ENCODE results near the gene C4BPA.

The C4BPA gene

DNA sequence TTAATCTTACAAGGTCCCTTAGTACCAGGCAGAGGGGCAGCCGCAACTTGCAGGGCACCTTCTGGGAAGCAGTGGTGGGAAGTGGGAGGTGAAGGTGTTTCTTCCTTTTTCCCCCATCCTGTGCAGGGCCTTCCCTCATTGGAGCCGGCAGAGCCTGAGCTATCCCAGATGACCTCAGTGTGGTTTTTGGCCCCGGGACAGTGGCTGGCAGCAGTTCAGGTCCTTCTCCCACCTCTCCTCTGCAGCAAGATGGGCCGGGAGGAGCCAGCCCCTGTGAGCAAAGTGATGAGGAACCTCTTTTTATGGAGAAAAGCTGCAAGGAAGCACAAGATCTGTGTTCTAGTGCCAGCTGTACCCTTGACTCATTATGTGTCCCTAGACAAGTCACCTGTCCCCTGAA, 44.2 kb upstream of the C4BPA start:
- in situ Hi-C loops (cut with MboI; ENCODE audit: low sequenced_read_pairs, unreplicated experiment), result no loop called here
- DNase-seq (ENCODE audit: low spot score), result no peak
- TF ChIP-seq, protein P1, sequence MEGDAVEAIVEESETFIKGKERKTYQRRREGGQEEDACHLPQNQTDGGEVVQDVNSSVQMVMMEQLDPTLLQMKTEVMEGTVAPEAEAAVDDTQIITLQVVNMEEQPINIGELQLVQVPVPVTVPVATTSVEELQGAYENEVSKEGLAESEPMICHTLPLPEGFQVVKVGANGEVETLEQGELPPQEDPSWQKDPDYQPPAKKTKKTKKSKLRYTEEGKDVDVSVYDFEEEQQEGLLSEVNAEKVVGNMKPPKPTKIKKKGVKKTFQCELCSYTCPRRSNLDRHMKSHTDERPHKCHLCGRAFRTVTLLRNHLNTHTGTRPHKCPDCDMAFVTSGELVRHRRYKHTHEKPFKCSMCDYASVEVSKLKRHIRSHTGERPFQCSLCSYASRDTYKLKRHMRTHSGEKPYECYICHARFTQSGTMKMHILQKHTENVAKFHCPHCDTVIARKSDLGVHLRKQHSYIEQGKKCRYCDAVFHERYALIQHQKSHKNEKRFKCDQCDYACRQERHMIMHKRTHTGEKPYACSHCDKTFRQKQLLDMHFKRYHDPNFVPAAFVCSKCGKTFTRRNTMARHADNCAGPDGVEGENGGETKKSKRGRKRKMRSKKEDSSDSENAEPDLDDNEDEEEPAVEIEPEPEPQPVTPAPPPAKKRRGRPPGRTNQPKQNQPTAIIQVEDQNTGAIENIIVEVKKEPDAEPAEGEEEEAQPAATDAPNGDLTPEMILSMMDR (IDR thresholded peaks at IDR 0.05; ENCODE audit: borderline replicate concordance, control extremely low read depth, extremely low read depth, insufficient read depth, missing control alignments), result no peak

- no peak for DNase-seq (ENCODE audit: low spot score)
- in situ Hi-C loops (cut with MboI; ENCODE audit: low sequenced_read_pairs, unreplicated experiment), result no loop called here
- TF ChIP-seq, protein P1 (IDR thresholded peaks at IDR 0.05; ENCODE audit: borderline replicate concordance, control extremely low read depth, extremely low read depth, insufficient read depth, missing control alignments), result no peak
Measured at GRCh38 chr1:207060596-207060995, 43.4 kb upstream of the C4BPA start.

DNA sequence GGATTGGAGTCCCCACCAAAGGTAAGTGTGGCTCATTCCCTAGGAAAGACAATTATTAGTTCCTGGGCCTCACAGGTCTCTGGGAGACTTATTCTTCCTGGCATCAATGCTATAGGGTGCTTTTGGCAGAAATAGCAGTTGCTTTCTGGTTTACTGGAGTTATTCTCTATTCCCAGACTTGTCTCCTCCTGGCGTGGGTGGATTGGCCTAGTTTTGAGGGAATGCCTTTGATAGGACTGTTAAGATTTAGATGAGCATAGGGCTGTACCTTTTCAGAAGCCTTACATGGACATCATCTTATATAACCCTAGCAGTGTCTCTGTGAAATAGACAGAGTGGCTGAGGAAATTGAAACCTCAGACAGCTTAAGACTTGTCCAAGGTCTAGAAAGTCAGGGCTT, 42.0 kb upstream of the C4BPA start:
- TF ChIP-seq, protein P1 (IDR thresholded peaks at IDR 0.05; ENCODE audit: borderline replicate concordance, control extremely low read depth, extremely low read depth, insufficient read depth, missing control alignments), result no peak
- in situ Hi-C loops (cut with MboI; ENCODE audit: low sequenced_read_pairs, unreplicated experiment), result no loop called here
- no peak for DNase-seq (ENCODE audit: low spot score)

- TF ChIP-seq, protein P1 (IDR thresholded peaks at IDR 0.05; ENCODE audit: borderline replicate concordance, control extremely low read depth, extremely low read depth, insufficient read depth, missing control alignments), result no peak
- in situ Hi-C loops (cut with MboI; ENCODE audit: low sequenced_read_pairs, unreplicated experiment), result no loop called here
- DNase-seq (ENCODE audit: low spot score), result no peak
Measured at GRCh38 chr1:207063014-207063413, 41.0 kb upstream of the C4BPA start.

DNA sequence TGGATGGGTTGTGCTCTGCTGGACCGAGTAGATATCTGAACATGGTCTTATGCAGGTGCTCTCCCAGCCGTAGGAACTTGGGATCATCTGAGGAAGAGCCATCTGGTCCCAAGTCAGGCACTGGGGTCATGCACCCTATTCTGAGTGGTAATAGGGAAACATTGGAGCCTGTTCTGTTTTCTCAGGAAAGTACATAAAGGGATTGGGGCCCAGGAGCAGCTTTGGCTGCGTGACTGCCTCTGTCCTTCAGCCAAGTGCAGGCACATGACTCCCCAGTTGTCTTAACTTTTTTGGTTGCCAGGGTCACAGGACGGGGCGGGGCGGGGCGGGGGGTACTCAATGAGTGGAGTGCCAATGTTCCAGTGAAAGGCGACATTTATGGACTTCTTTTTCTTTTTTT, 39.5 kb upstream of the C4BPA start:
- in situ Hi-C loops (cut with MboI; ENCODE audit: low sequenced_read_pairs, unreplicated experiment), result no loop called here
- DNase-seq (ENCODE audit: low spot score), result no peak
- TF ChIP-seq, protein P1 (IDR thresholded peaks at IDR 0.05; ENCODE audit: borderline replicate concordance, control extremely low read depth, extremely low read depth, insufficient read depth, missing control alignments), result no peak

DNA sequence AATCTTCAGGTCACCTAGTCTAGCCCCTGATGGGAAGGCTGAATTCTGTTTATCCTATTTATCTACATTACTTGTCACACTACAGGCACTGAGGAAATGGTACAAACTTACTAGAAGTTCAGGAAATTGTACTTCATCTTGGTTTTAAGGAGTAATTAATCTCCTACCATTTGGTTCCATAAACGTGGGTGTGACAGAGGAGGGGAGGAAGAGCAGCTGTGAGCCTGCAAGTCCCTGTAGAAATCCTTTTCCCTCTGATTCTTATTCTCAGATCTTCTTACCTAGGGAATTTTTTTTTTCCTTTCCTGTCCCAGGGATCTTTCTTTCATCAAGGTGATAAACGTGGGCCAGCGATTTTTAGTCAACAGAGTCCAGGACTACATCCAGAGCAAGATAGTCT, 36.8 kb upstream of the C4BPA start:
- in situ Hi-C loops (cut with MboI; ENCODE audit: low sequenced_read_pairs, unreplicated experiment), result no loop called here
- TF ChIP-seq, protein P1 (IDR thresholded peaks at IDR 0.05; ENCODE audit: borderline replicate concordance, control extremely low read depth, extremely low read depth, insufficient read depth, missing control alignments), result no peak
- DNase-seq (ENCODE audit: low spot score), result no peak

DNA sequence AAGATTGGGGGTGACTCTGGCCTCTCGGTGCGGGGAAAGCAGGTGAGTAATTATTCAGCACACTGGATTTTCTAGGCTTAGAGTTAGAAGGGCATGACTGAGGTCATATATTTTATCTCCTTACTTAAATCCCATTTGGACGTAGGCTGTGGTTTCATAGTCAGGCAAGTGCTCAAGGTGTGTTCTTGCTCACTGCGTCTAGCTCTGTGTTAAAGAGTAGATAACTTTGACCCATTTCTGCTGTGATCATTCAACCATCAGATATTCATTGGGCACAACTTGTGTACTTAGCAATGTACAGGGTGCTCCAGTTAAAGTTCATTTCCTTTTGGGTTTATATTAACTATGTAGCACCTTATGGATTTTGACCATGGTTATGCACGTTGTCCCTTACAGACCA, 36.4 kb upstream of the C4BPA start:
- in situ Hi-C loops (cut with MboI; ENCODE audit: low sequenced_read_pairs, unreplicated experiment), result no loop called here
- no peak for DNase-seq (ENCODE audit: low spot score)
- TF ChIP-seq, protein P1 (IDR thresholded peaks at IDR 0.05; ENCODE audit: borderline replicate concordance, control extremely low read depth, extremely low read depth, insufficient read depth, missing control alignments), result no peak
